OCI-LY7 (cell line): ENCODE data around the gene KMT5B. TPM values are rescaled to one million over a fixed set of nuclear protein-coding genes. Genes with fewer than 3 reads are reported as not detected.

ENCODE experiments used
- BruUV-seq: library from RNA; stranded (reverse); fragments of 400-500 nt; replicated peaks from 2 replicates; lab custom pipeline; 2021; lab: Mats Ljungman, UMichigan
- CTCF ChIA-PET: fragments of 300-600 bp; sonication (Branson Sonifier 250); formaldehyde crosslinking; loops from one replicate; lab custom pipeline; 2022; ENCODE audit warnings: antibody characterized with exemption; ENCODE audit not compliant: unreplicated experiment; lab: Charles Lee
- POLR2A ChIA-PET: fragments of 300-600 bp; sonication (Branson Sonifier 250); formaldehyde crosslinking; loops from one replicate; lab custom pipeline; 2022; ENCODE audit warnings: antibody characterized with exemption; lab: Charles Lee
- DNase-seq: peaks from one replicate; pipeline ENCODE4 v3.0.0-alpha.2; 2015; ENCODE audit warnings: low spot score
- H2AFZ ChIP-seq: fragments of 200-600 bp; sonication (generic), shearing (Covaris generic); 2 replicates; pipeline ENCODE4 v1.6.1; 2014; ENCODE audit warnings: mild to moderate bottlenecking, antibody characterized with exemption, low read length, moderate library complexity
- H3K27ac ChIP-seq: fragments of 200-600 bp; sonication (generic); 2 replicates; pipeline ENCODE4 v1.5.1; 2014; ENCODE audit warnings: mixed run types, low read depth, mild to moderate bottlenecking, moderate library complexity, low read length, inconsistent platforms; ENCODE audit not compliant: poor library complexity, severe bottlenecking
- H3K36me3 ChIP-seq: fragments of 200-600 bp; sonication (generic); 2 replicates; pipeline ENCODE4 v1.6.1; 2014; ENCODE audit warnings: mild to moderate bottlenecking, antibody characterized with exemption, low read length, moderate library complexity, mixed read lengths; ENCODE audit not compliant: insufficient read depth
- H3K4me1 ChIP-seq: fragments of 200-600 bp; sonication (generic); 2 replicates; pipeline ENCODE4 v1.5.1; 2014; ENCODE audit warnings: mild to moderate bottlenecking, low read length; ENCODE audit not compliant: insufficient read depth, poor library complexity, severe bottlenecking
- H3K4me2 ChIP-seq: fragments of 200-600 bp; sonication (generic); 2 replicates; pipeline ENCODE4 v1.6.1; 2014; ENCODE audit warnings: mild to moderate bottlenecking, low read length
- H3K4me3 ChIP-seq: fragments of 200-600 bp; sonication (generic); 2 replicates; pipeline ENCODE4 v1.5.1; 2014; ENCODE audit warnings: mild to moderate bottlenecking, low read depth, low read length; ENCODE audit not compliant: poor library complexity, severe bottlenecking
- H3K79me2 ChIP-seq: fragments of 200-600 bp; sonication (generic); 2 replicates; pipeline ENCODE4 v1.6.1; 2016; ENCODE audit warnings: low read depth, mild to moderate bottlenecking, low read length, moderate library complexity, mixed read lengths; ENCODE audit not compliant: insufficient read depth
- H3K9me2 ChIP-seq: fragments of 200-600 bp; sonication (generic); 2 replicates; pipeline ENCODE4 v1.6.1; 2016; ENCODE audit warnings: mild to moderate bottlenecking, low read length, mixed read lengths; ENCODE audit not compliant: insufficient read depth
- H3K9me3 ChIP-seq: fragments of 200-600 bp; sonication (generic); 2 replicates; pipeline ENCODE4 v1.6.1; 2014; ENCODE audit warnings: mild to moderate bottlenecking, mixed run types, low read length, mixed read lengths
- H4K20me1 ChIP-seq: fragments of 200-600 bp; sonication (generic); 2 replicates; pipeline ENCODE4 v1.6.1; 2014; ENCODE audit warnings: mild to moderate bottlenecking, antibody characterized with exemption, low read length, moderate library complexity, mixed read lengths; ENCODE audit not compliant: insufficient read depth
- EZH2phosphoT487 ChIP-seq: fragments of 200-600 bp; sonication (generic); IDR thresholded peaks from 2 replicates; pipeline ENCODE4 v1.6.1; 2018; ENCODE audit warnings: low read depth, borderline replicate concordance, mild to moderate bottlenecking, mixed run types, antibody characterized with exemption, low read length, moderate library complexity, mixed read lengths
- intact Hi-C: fragments of 100-400 bp; cut with micrococcal nuclease; formaldehyde crosslinking; loops from one replicate; pipeline ENCODE4 v1.10.0; 2022; ENCODE audit not compliant: unreplicated experiment
- total RNA-seq, 2 experiments: library from RNA; depleted of rRNA in 1 of 2; stranded (reverse); fragments of >200 nt in 1 of 2; shearing (Covaris generic) in 1 of 2; gene quantifications; 2 replicates each; pipeline ENCODE4 v1.2.3, GENCODE V29; 2014 to 2022
- TF ChIP-seq, protein P1 (sequence below): fragments of 200-600 bp; sonication (generic); conservative IDR thresholded peaks from 2 replicates; pipeline ENCODE4 v1.5.1; 2014; ENCODE audit warnings: mild to moderate bottlenecking, antibody characterized with exemption, low read length, moderate library complexity, mixed read lengths

KMT5B gene
- total RNA-seq, 2 experiments from 2014 or later, result 14.3 to 28.8 TPM

DNA sequence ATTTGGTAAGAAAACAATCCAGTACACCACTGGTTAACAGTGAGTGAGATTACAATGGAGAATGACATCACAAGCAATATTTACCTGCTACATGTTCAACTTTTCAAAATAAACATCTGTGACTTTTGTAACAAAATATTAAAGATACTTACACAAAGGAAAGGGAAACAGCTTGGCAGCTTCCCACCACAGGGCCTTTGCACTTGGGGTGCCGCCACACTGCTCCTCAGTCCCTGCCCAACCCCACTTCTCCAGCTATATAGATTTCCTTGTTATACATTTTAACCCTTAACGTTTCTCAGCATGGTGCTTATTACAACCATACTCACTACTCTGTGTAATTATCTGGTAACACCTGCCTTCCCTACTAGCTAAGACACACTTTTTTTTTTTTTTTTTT lies 10.9 kb downstream of the KMT5B start:
- Histone ChIP-seq H2AFZ (no peak overlapping the region), H3K9me3 (no peaks in the 10 kb centered on the region), H3K79me2 (peaks cover 57% of the 10 kb centered on the region), H3K36me3 (no peaks in the 10 kb centered on the region), H3K9me2 (no peaks in the 10 kb centered on the region), H4K20me1 (peaks cover 7% of the 10 kb centered on the region; the same call in 1 of the 2 replicates), H3K4me1 (peaks cover 11% of the 10 kb centered on the region), H3K4me2 (no peak overlapping the region), H3K4me3 (no peak overlapping the region), H3K27ac (no peak overlapping the region)
- CTCF ChIA-PET, result no interaction called here
- POLR2A ChIA-PET, result interaction anchor here (0.6 to 0.7 kb wide), 2 partner anchors 60 to 180 kb away, joined by 3 read pairs; no protein-coding TSS in a partner anchor
- intact Hi-C loops, result no loop called here
- BruUV-seq, result no TSS peak
- TF ChIP-seq, protein P1, sequence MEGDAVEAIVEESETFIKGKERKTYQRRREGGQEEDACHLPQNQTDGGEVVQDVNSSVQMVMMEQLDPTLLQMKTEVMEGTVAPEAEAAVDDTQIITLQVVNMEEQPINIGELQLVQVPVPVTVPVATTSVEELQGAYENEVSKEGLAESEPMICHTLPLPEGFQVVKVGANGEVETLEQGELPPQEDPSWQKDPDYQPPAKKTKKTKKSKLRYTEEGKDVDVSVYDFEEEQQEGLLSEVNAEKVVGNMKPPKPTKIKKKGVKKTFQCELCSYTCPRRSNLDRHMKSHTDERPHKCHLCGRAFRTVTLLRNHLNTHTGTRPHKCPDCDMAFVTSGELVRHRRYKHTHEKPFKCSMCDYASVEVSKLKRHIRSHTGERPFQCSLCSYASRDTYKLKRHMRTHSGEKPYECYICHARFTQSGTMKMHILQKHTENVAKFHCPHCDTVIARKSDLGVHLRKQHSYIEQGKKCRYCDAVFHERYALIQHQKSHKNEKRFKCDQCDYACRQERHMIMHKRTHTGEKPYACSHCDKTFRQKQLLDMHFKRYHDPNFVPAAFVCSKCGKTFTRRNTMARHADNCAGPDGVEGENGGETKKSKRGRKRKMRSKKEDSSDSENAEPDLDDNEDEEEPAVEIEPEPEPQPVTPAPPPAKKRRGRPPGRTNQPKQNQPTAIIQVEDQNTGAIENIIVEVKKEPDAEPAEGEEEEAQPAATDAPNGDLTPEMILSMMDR, result no peak
- TF ChIP-seq EZH2phosphoT487, result no peak
- no peak for DNase-seq

DNA sequence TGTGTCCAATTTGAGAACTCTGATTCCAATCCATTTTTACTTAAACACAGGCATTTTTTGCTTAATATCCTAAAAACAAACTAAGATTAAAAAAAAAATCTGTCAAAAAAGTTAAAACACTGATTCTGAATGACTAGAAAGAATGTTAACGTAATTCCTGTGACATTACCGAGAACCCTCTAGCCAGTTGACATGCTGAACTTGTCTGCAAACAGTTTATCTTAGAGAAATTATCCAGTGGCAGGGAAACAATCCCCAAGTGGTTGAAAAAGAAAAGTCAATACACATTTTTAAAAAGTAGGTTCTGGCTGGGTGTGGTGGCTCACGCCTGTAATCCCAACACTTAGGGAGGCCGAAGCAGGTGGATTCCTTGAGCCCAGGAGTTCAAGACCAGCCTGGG lies 11.6 kb downstream of the KMT5B start:
- H3K27ac ChIP-seq, result no peak overlapping the region
- ChIA-PET POLR2A (no interaction called here), CTCF (no interaction called here)
- DNase-seq, result no peak
- H3K36me3 ChIP-seq, result no peaks in the 10 kb centered on the region
- peaks cover 7% of the 10 kb centered on the region; the same call in 1 of the 2 replicates for H4K20me1 ChIP-seq
- intact Hi-C loops, result no loop called here
- peaks cover 12% of the 10 kb centered on the region for H3K4me1 ChIP-seq
- BruUV-seq, result no TSS peak
- H3K79me2 ChIP-seq, result peaks cover 61% of the 10 kb centered on the region
- H3K4me2 ChIP-seq, result no peak overlapping the region
- no peaks in the 10 kb centered on the region for H3K9me2 ChIP-seq
- H2AFZ ChIP-seq, result no peak overlapping the region
- no peaks in the 10 kb centered on the region for H3K9me3 ChIP-seq
- TF ChIP-seq EZH2phosphoT487, result no peak
- TF ChIP-seq, protein P1, result no peak
- H3K4me3 ChIP-seq, result no peak overlapping the region

DNA sequence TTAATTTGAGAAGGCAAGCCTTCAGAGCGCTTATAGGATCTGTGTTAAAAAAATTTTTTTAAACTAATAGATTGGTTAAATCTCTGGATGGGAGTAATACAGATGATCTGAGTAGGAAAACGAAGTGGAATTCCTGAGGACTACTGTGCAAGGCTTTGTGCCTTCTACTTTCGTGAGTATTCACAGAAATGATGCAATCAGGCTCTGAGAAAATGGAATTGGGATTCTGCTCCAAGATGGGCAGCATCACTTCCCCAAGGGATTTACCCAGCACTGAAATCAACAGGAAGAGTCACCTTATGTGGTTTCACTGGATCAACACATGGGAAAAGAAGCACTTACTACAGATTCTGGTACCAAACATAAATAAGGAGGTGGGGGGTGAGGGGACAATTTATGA lies 12.5 kb downstream of the KMT5B start:
- no peak overlapping the region for H3K27ac ChIP-seq
- BruUV-seq, result no TSS peak
- no peak overlapping the region for H2AFZ ChIP-seq
- H3K36me3 ChIP-seq, result no peaks in the 10 kb centered on the region
- peaks cover 61% of the 10 kb centered on the region for H3K79me2 ChIP-seq
- CTCF ChIA-PET, result no interaction called here
- DNase-seq, result no peak
- H3K4me3 ChIP-seq, result no peak overlapping the region
- intact Hi-C loops, result no loop called here
- no peaks in the 10 kb centered on the region for H3K9me2 ChIP-seq
- H3K4me2 ChIP-seq, result no peak overlapping the region
- H3K4me1 ChIP-seq, result peaks cover 20% of the 10 kb centered on the region
- POLR2A ChIA-PET, result no interaction called here
- H3K9me3 ChIP-seq, result no peaks in the 10 kb centered on the region
- H4K20me1 ChIP-seq, result peaks cover 3% of the 10 kb centered on the region; the same call in 1 of the 2 replicates
- no peak for TF ChIP-seq EZH2phosphoT487
- TF ChIP-seq, protein P1, result no peak
